K562 (cell line): ENCODE data around the gene PAN2. TPM values are rescaled to one million over a fixed set of nuclear protein-coding genes. Genes with fewer than 3 reads are reported as not detected.

Experiments used
- ATAC-seq: fragments of 200-7000 bp; cut with Tn5 transposase; 3 replicates; pipeline ENCODE4 v1.9.1; 2020; ENCODE audit warnings: moderate library complexity
- BruUV-seq: library from RNA; stranded (reverse); fragments of 400-500 nt; replicated peaks from 2 replicates; lab custom pipeline; 2021; lab: Mats Ljungman, UMichigan
- CTCF ChIA-PET: fragments of 300-600 bp; formaldehyde crosslinking; extraction: SDS; loops from one replicate; lab custom pipeline; 2021; ENCODE audit warnings: low intra/inter-chr PET ratio; lab: Yijun Ruan, JAX
- POLR2A ChIA-PET: fragments of 300-600, 350-650 bp; sonication (Branson Sonifier 250); formaldehyde crosslinking; extraction: SDS; loops from one replicate; lab custom pipeline; 2021; ENCODE audit warnings: antibody characterized with exemption, inconsistent platforms; lab: Yijun Ruan, JAX
- DNase-seq, 4 experiments: peaks; one replicate each; pipeline versions ENCODE4 v3.0.0 to v3.0.0-alpha.2; 2011 to 2018; ENCODE audit warnings: low spot score in 3 of 4, mixed read lengths in 3 of 4; ENCODE audit errors: extremely low read depth in 1 of 4
- FAIRE-seq: peaks from 2 replicates; lab custom pipeline; 2011; peaks lifted over from hg19 to GRCh38; lab: Jason Lieb, UNC
- H2AFZ ChIP-seq: 2 replicates; pipeline ENCODE4 v1.6.0; 2011; ENCODE audit warnings: low read depth, low read length, control low read depth, inconsistent platforms
- H3K27ac ChIP-seq: fragments of 200-600 bp; 3 replicates; pipeline ENCODE4 v1.8.0; 2011; ENCODE audit warnings: low read depth, mild to moderate bottlenecking, control low read depth, inconsistent platforms, low read length, moderate library complexity, mixed read lengths; ENCODE audit errors: extremely low read depth
- H3K27me3 ChIP-seq, 2 experiments: fragments of 300-600 bp in 1 of 2; 2 replicates in 1 of 2; 3 replicates in 1 of 2; pipeline versions ENCODE4 v1.6.0 to v1.8.0; 2011; ENCODE audit warnings: inconsistent platforms in 2 of 2, low read length in 2 of 2, mild to moderate bottlenecking in 1 of 2, mixed read lengths in 1 of 2, moderate library complexity in 1 of 2; ENCODE audit not compliant: control insufficient read depth in 2 of 2, insufficient read depth in 2 of 2
- H3K36me3 ChIP-seq: fragments of 300-600 bp; 3 replicates; pipeline ENCODE4 v1.8.0; 2011; ENCODE audit warnings: mild to moderate bottlenecking, low read length, inconsistent platforms; ENCODE audit not compliant: control insufficient read depth, insufficient read depth
- H3K4me1 ChIP-seq, 2 experiments: fragments of 200-600 bp in 1 of 2; replicated peaks in 1 of 2; 2 replicates in 1 of 2; 3 replicates in 1 of 2; pipeline versions ENCODE4 v1.5.1 to v1.8.0; 2011; ENCODE audit warnings: inconsistent platforms in 2 of 2, low read length in 2 of 2, mild to moderate bottlenecking in 1 of 2, mixed read lengths in 1 of 2, moderate library complexity in 1 of 2; ENCODE audit not compliant: control insufficient read depth in 2 of 2, insufficient read depth in 2 of 2
- H3K4me2 ChIP-seq: 2 replicates; pipeline ENCODE4 v1.6.1; 2011; ENCODE audit warnings: low read length, control low read depth, inconsistent platforms, mixed read lengths; ENCODE audit not compliant: insufficient read depth
- H3K4me3 ChIP-seq: fragments of 200-600 bp; sonication (generic), shearing (Covaris generic); 2 replicates; pipeline ENCODE4 v1.5.1; 2016; ENCODE audit warnings: control low read depth, inconsistent platforms
- H3K79me2 ChIP-seq: fragments of 200-600 bp; 3 replicates; pipeline ENCODE4 v1.8.0; 2011; ENCODE audit warnings: low read length, inconsistent platforms; ENCODE audit not compliant: control insufficient read depth, insufficient read depth
- H3K9ac ChIP-seq, 2 experiments: 2 replicates each; pipeline versions ENCODE4 v1.6.0 to v1.6.1; 2011; ENCODE audit warnings: low read depth in 2 of 2, low read length in 2 of 2, control low read depth in 1 of 2, inconsistent platforms in 1 of 2, mild to moderate bottlenecking in 1 of 2, mixed read lengths in 1 of 2; ENCODE audit not compliant: insufficient read depth in 1 of 2
- H3K9me1 ChIP-seq: one replicate; pipeline ENCODE4 v1.6.0; 2011; ENCODE audit warnings: inconsistent platforms, mild to moderate bottlenecking, low read length, moderate library complexity; ENCODE audit not compliant: control insufficient read depth, insufficient read depth
- H3K9me3 ChIP-seq: replicated peaks from 2 replicates; pipeline ENCODE4 v1.5.1; 2011; ENCODE audit warnings: low read depth, low read length, inconsistent platforms; ENCODE audit not compliant: control insufficient read depth, insufficient read depth
- H4K20me1 ChIP-seq: replicated peaks from 2 replicates; pipeline ENCODE4 v1.6.1; 2011; ENCODE audit warnings: low read length, inconsistent platforms, mixed read lengths; ENCODE audit not compliant: control insufficient read depth, insufficient read depth
- HES1 ChIP-seq: fragments of 450-650 bp; IDR thresholded peaks from 2 replicates; pipeline ENCODE4 v1.6.1; 2016; ENCODE audit warnings: low read depth, mild to moderate bottlenecking, moderate library complexity
- MAFK ChIP-seq: IDR thresholded peaks from 2 replicates; pipeline ENCODE4 v1.6.1; 2011; ENCODE audit warnings: low read length, improper control_type of control experiment
- MGA ChIP-seq: fragments of 450-650 bp; IDR thresholded peaks from 2 replicates; pipeline ENCODE4 v1.6.1; 2016; ENCODE audit warnings: mild to moderate bottlenecking, moderate library complexity
- PATZ1 ChIP-seq: fragments of 250-450 bp; sonication (Bioruptor Pico); IDR thresholded peaks from 2 replicates; pipeline ENCODE4 v1.5.0; 2020; ENCODE audit warnings: mild to moderate bottlenecking, borderline replicate concordance
- PHF21A ChIP-seq: fragments of 450-650 bp; IDR thresholded peaks from 2 replicates; pipeline ENCODE4 v1.6.1; 2017; ENCODE audit warnings: low read depth, borderline replicate concordance
- RBFOX2 ChIP-seq: fragments of 200-400 bp; formaldehyde crosslinking; IDR thresholded peaks from 2 replicates; pipeline ENCODE4 v1.6.1; 2017; ENCODE audit warnings: low read depth, mild to moderate bottlenecking, low read length, moderate library complexity
- WGBS: fragments of 100-300 bp; shearing (Covaris generic); methylation state at CpG from one replicate; pipeline ENCODE4 v1.1.6; 2016; ENCODE audit warnings: low coverage, mixed read lengths; ENCODE audit not compliant: insufficient coverage; ENCODE audit errors: missing lambda C conversion rate; 5-methylcytosine and 5-hydroxymethylcytosine counted together
- in situ Hi-C: fragments of 300-500 bp; cut with MboI; formaldehyde crosslinking; loops from 4 replicates; pipeline ENCODE4 v1.15.0; 2018; ENCODE audit warnings: inconsistent platforms, mixed read lengths
- intact Hi-C: fragments of 100-400 bp; cut with micrococcal nuclease; formaldehyde crosslinking; loops from 2 replicates; pipeline ENCODE4 v1.14.2; 2022
- polyA plus RNA-seq, 8 experiments: library from polyadenylated mRNA; depleted of rRNA in 4 of 8; stranded (reverse) in 5 of 8; unstranded in 3 of 8; fragments of >200 nt; fragmentation: Nextera tagmentation in 2 of 8; fragmentation: Illumina TruSeq in 1 of 8; extraction: Ambion mirVana in 2 of 8; extraction: Trizol in 1 of 8; gene quantifications; 2 replicates each; pipeline versions ENCODE4 v1.2.1 to v1.2.3, GENCODE V29; 2011 to 2014; ENCODE audit warnings: inconsistent platforms in 1 of 8, missing spikeins in 1 of 8
- total RNA-seq, 7 experiments: library from RNA; depleted of rRNA in 6 of 7; stranded (reverse); fragments of >200 nt in 6 of 7; fragmentation: Illumina TruSeq in 2 of 7; extraction: Trizol in 2 of 7; gene quantifications; 2 replicates each; pipeline versions ENCODE4 v1.2.1 to v1.2.3, GENCODE V29; 2011 to 2021; ENCODE audit warnings: low replicate concordance in 1 of 7

The PAN2 gene
- total and polyA plus RNA-seq, 9 of the 15 experiments (the other 6 are each of a cell fraction or from before 2014, with no cell fraction given), result 15.0 to 66.1 (median 25.9) TPM

- in situ Hi-C loops (no loop called here), intact Hi-C loops (no loop called here)
- Histone ChIP-seq H3K4me3 (no peak within 1 kb of the TSS), H3K36me3 (peaks cover 23% of the 10 kb centered on the region; the same call in 2 of the 3 replicates), H3K9me3 (no peaks in the 10 kb centered on the region), H3K27me3 (no peaks in the 10 kb centered on the region), H3K27ac (peak within 1 kb of the TSS; percentile 84), H3K9me1 (peaks cover 3% of the 10 kb centered on the region), H4K20me1 (no peaks in the 10 kb centered on the region), H3K4me2 (peak within 1 kb of the TSS; percentile 57), H2AFZ (peak within 1 kb of the TSS; percentile 19; the same call in 1 of the 2 replicates), H3K79me2 (peaks cover 13% of the 10 kb centered on the region), H3K4me1 (peaks cover 17 to 44% of the 10 kb centered on the region in 2 experiments), H3K9ac (peak within 1 kb of the TSS; percentile 69 to 80)
- ChIA-PET CTCF (no interaction called here), POLR2A (interaction anchor here (0.6 to 19.0 kb wide), 6 partner anchors 13 to 172 kb away, joined by 3 to 274 read pairs (median 4); partner anchors contain the start of genes APOF, CNPY2, COQ10A and STAT2)
- BruUV-seq, result TSS peak; percentile 8
- ATAC-seq, result no peak
- DNase-seq, result no peak
- FAIRE-seq, result no peak
- WGBS, result 85% methylated on average over 8 of the region's 9 CpGs
- no peak for TF ChIP-seq PHF21A
- no peak for TF ChIP-seq PATZ1 (CRISPR knock-in tag)
- no peak for TF ChIP-seq MGA
- TF ChIP-seq RBFOX2, result peak; percentile 49
- no peak for TF ChIP-seq HES1
- no peak for TF ChIP-seq MAFK
These were observed 4.7 kb upstream of the PAN2 start, which contains the start of gene IL23A for GRCh38 chr12:56338308-56339157. TSS of gene IL23A (plus strand) at chr12:56338884. CDS start at chr12:56339045, 161 bp downstream.
